BE2C (cell line): ENCODE results near the gene LDLRAD3.

Source experiments
- DNase-seq: peaks from one replicate; pipeline ENCODE4 v3.0.0-alpha.2; 2020
- H3K27me3 ChIP-seq: fragments of 250-450 bp; sonication (Bioruptor Pico); 2 replicates; pipeline ENCODE4 v1.5.1; 2020; ENCODE audit warnings: mild to moderate bottlenecking
- H3K36me3 ChIP-seq: fragments of 250-450 bp; sonication (Bioruptor Pico); 2 replicates; pipeline ENCODE4 v1.5.1; 2020; ENCODE audit warnings: mild to moderate bottlenecking
- H3K4me1 ChIP-seq: fragments of 250-450 bp; sonication (Bioruptor Pico); 2 replicates; pipeline ENCODE4 v1.5.1; 2020
- H3K4me3 ChIP-seq: 2 replicates; pipeline ENCODE4 v1.5.1; 2011; ENCODE audit warnings: low read depth, low read length
- H3K9me3 ChIP-seq: fragments of 250-450 bp; sonication (Bioruptor Pico); 2 replicates; pipeline ENCODE4 v1.5.1; 2020
- CTCF ChIP-seq: IDR thresholded peaks from 2 replicates; pipeline ENCODE4 v1.5.1; 2012; ENCODE audit warnings: mild to moderate bottlenecking, low read depth, low read length

The LDLRAD3 gene

GRCh38 chr11:36090356-36091109 is 146.7 kb downstream of the LDLRAD3 start:
- TF ChIP-seq CTCF = no peak
- no peak overlapping the region for H3K4me3 ChIP-seq
- no peak for DNase-seq

GRCh38 chr11:36091256-36091811 is 147.5 kb downstream of the LDLRAD3 start:
- no peak for TF ChIP-seq CTCF
- no peak for DNase-seq
- H3K4me1 ChIP-seq = no peaks in the 10 kb centered on the region
- H3K27me3 ChIP-seq = no peaks in the 10 kb centered on the region
- H3K4me3 ChIP-seq = no peak overlapping the region
- H3K36me3 ChIP-seq = no peaks in the 10 kb centered on the region
- H3K9me3 ChIP-seq = no peaks in the 10 kb centered on the region

More at GRCh38 chr11:36090356-36091109, 146.7 kb downstream of the LDLRAD3 start:
- no peaks in the 10 kb centered on the region for H3K9me3 ChIP-seq
- no peaks in the 10 kb centered on the region for H3K27me3 ChIP-seq
- no peaks in the 10 kb centered on the region for H3K4me1 ChIP-seq
- H3K36me3 ChIP-seq = no peaks in the 10 kb centered on the region

- Histone ChIP-seq H3K4me1 (no peaks in the 10 kb centered on the region), H3K36me3 (no peaks in the 10 kb centered on the region), H3K4me3 (no peak overlapping the region), H3K9me3 (no peaks in the 10 kb centered on the region), H3K27me3 (no peaks in the 10 kb centered on the region)
- no peak for DNase-seq
- TF ChIP-seq CTCF = no peak
Observed at GRCh38 chr11:36092314-36093030, 148.6 kb downstream of the LDLRAD3 start.

DNA sequence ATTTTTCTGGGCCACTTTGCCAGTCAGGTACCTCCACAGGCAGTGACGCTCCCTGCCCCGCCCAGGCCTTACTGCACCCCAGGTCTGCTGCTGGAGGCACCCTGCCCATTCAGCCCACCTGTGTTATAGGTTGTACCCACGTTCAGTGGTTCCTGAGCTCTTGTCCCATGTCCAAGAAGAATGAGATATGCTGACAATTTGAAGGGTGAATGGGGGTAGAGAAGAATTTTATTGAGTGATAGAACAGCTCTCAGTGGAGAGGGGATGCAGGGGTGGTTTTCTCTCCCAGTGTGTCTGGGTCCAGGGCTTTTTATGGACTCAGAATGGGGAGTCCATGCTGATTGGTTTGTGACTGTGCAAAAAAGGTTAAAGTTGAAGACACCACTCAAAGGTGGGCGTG is 149.7 kb downstream of the LDLRAD3 start:
- Histone ChIP-seq H3K36me3 (no peaks in the 10 kb centered on the region), H3K9me3 (no peaks in the 10 kb centered on the region), H3K4me3 (no peak overlapping the region), H3K4me1 (peaks cover 2% of the 10 kb centered on the region; the same call in 1 of the 2 replicates), H3K27me3 (no peaks in the 10 kb centered on the region)
- no peak for DNase-seq
- no peak for TF ChIP-seq CTCF

DNA sequence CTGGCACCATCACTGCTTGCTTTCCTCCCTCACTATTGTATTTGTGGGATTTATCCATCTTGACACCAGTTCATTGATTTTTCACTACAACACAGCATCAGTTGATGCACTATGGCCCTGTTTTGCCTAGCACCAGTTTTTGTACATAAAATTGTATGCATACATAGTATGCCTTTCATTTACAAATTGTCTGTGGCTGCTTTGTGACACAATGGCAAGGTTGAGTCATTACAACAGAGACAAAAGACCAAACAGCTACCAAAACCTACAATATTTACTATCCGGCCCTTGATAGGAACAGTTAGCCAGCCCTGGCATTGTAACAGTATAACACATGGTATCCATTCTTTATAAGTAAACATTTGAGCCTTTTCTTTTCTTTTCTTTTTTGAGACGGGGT is 150.3 kb downstream of the LDLRAD3 start:
- no peak for DNase-seq
- no peak for TF ChIP-seq CTCF

More for the DNA sequence above, 150.3 kb downstream of the LDLRAD3 start:
- Histone ChIP-seq H3K4me1 (peaks cover 2% of the 10 kb centered on the region; the same call in 1 of the 2 replicates), H3K36me3 (no peaks in the 10 kb centered on the region), H3K27me3 (no peaks in the 10 kb centered on the region), H3K9me3 (no peaks in the 10 kb centered on the region), H3K4me3 (no peak overlapping the region)
